SK-N-SH (cell line): ENCODE results near the gene CDC16. TPM values are rescaled to one million over a fixed set of nuclear protein-coding genes. Genes with fewer than 3 reads are reported as not detected.

Experiments used
- CTCF ChIA-PET: fragments of 300-600, 350-600 bp; formaldehyde crosslinking; extraction: SDS; loops from one replicate; lab custom pipeline; 2021; lab: Yijun Ruan, JAX
- POLR2A ChIA-PET: fragments of 350-600 bp; sonication (Branson Sonifier 250); formaldehyde crosslinking; extraction: SDS; loops from one replicate; lab custom pipeline; 2020; ENCODE audit warnings: antibody characterized with exemption, inconsistent platforms; lab: Yijun Ruan, JAX
- DNase-seq: peaks from one replicate; pipeline ENCODE4 v3.0.0; 2012
- H2AFZ ChIP-seq: fragments of 200-600 bp; sonication (generic); 2 replicates; pipeline ENCODE4 v1.8.1; 2016; ENCODE audit warnings: antibody characterized with exemption, mild to moderate bottlenecking, low read depth
- H3F3A ChIP-seq: fragments of 200-600 bp; sonication (generic); replicated peaks from 2 replicates; pipeline ENCODE3; 2016; ENCODE audit warnings: antibody characterized with exemption, mild to moderate bottlenecking; ENCODE audit not compliant: insufficient read depth
- H3K27ac ChIP-seq, 2 experiments: fragments of 200-500 bp in 1 of 2; fragments of 200-600 bp in 1 of 2; sonication (Bioruptor generic) in 1 of 2; sonication (generic), shearing (Covaris generic) in 1 of 2; 2 replicates each; pipeline versions ENCODE4 v1.5.1 to v1.6.1; 2014 to 2016; ENCODE audit warnings: low read depth in 2 of 2, inconsistent platforms in 1 of 2, low read length in 1 of 2, mild to moderate bottlenecking in 1 of 2, mixed read lengths in 1 of 2
- H3K27me3 ChIP-seq: fragments of 200-600 bp; sonication (generic), shearing (Covaris generic); 2 replicates; pipeline ENCODE4 v1.6.1; 2016; ENCODE audit warnings: mixed run types; ENCODE audit not compliant: insufficient read depth
- H3K36me3 ChIP-seq, 2 experiments: fragments of 200-500 bp in 1 of 2; fragments of 200-600 bp in 1 of 2; sonication (Bioruptor generic) in 1 of 2; sonication (generic) in 1 of 2; replicated peaks in 1 of 2; 2 replicates each; pipeline versions ENCODE3 to v1.5.1; 2014 to 2016; ENCODE audit warnings: low read length in 1 of 2, mild to moderate bottlenecking in 1 of 2; ENCODE audit not compliant: insufficient read depth in 2 of 2, control insufficient read depth in 1 of 2
- H3K4me1 ChIP-seq, 2 experiments: fragments of 200-500 bp in 1 of 2; fragments of 200-600 bp in 1 of 2; sonication (Bioruptor generic) in 1 of 2; sonication (generic), shearing (Covaris generic) in 1 of 2; 2 replicates each; pipeline versions ENCODE4 v1.5.1 to v1.6.1; 2014 to 2016; ENCODE audit warnings: low read depth in 1 of 2, low read length in 1 of 2, mixed run types in 1 of 2; ENCODE audit not compliant: insufficient read depth in 2 of 2, control insufficient read depth in 1 of 2
- H3K4me2 ChIP-seq: fragments of 200-600 bp; sonication (generic), shearing (Covaris generic); 2 replicates; pipeline ENCODE4 v1.6.1; 2017; ENCODE audit warnings: mixed run types
- H3K4me3 ChIP-seq, 2 experiments: fragments of 200-500 bp in 1 of 2; fragments of 200-600 bp in 1 of 2; sonication (Bioruptor generic) in 1 of 2; sonication (generic), shearing (Covaris generic) in 1 of 2; 2 replicates each; pipeline versions ENCODE4 v1.5.1 to v1.8.1; 2014 to 2016; ENCODE audit warnings: low read depth in 2 of 2, inconsistent platforms in 1 of 2, low read length in 1 of 2, mild to moderate bottlenecking in 1 of 2, mixed read lengths in 1 of 2, moderate library complexity in 1 of 2
- H3K79me2 ChIP-seq: fragments of 200-600 bp; sonication (generic); 2 replicates; pipeline ENCODE4 v1.8.1; 2017; ENCODE audit warnings: mild to moderate bottlenecking; ENCODE audit not compliant: insufficient read depth
- H3K9ac ChIP-seq: fragments of 200-600 bp; sonication (generic); 2 replicates; pipeline ENCODE4 v1.6.1; 2017; ENCODE audit warnings: mixed run types
- H3K9me2 ChIP-seq: fragments of 200-600 bp; sonication (generic); 2 replicates; pipeline ENCODE4 v1.6.1; 2017; ENCODE audit warnings: mixed run types
- H3K9me3 ChIP-seq: fragments of 200-600 bp; sonication (generic); 2 replicates; pipeline ENCODE4 v1.6.1; 2017; ENCODE audit warnings: mixed run types, mild to moderate bottlenecking, moderate library complexity
- H4K20me1 ChIP-seq: fragments of 200-600 bp; sonication (generic); 2 replicates; pipeline ENCODE4 v1.6.1; 2017; ENCODE audit warnings: mild to moderate bottlenecking, mixed run types; ENCODE audit not compliant: insufficient read depth
- CHD2 ChIP-seq: fragments of 150-350 bp; IDR thresholded peaks from 2 replicates; pipeline ENCODE4 v1.6.1; 2018; ENCODE audit warnings: low read length; ENCODE audit not compliant: partially characterized antibody
- CTCF ChIP-seq: fragments of 200-600 bp; sonication (generic); IDR thresholded peaks from 2 replicates; pipeline ENCODE4 v1.6.1; 2017; ENCODE audit warnings: antibody characterized with exemption, mild to moderate bottlenecking, moderate library complexity
- EP300 ChIP-seq, 2 experiments: IDR thresholded peaks; 2 replicates each; pipeline versions ENCODE4 v1.4.0 to v1.6.1; 2012; ENCODE audit warnings: borderline replicate concordance in 1 of 2, low read depth in 1 of 2, low read length in 1 of 2
- EZH2phosphoT487 ChIP-seq: fragments of 200-600 bp; sonication (generic); IDR thresholded peaks from 2 replicates; pipeline ENCODE4 v1.6.1; 2017; ENCODE audit warnings: low read depth, mixed run types, mild to moderate bottlenecking, antibody characterized with exemption, moderate library complexity, borderline replicate concordance
- FOSL2 ChIP-seq: IDR thresholded peaks from 2 replicates; pipeline ENCODE4 v1.4.0; 2012; ENCODE audit warnings: low read depth, mild to moderate bottlenecking, moderate library complexity, borderline replicate concordance
- FOXJ3 ChIP-seq: sonication (generic); formaldehyde crosslinking; IDR thresholded peaks from 2 replicates; pipeline ENCODE4 v1.5.1; 2020; ENCODE audit warnings: mild to moderate bottlenecking, missing genetic modification reagents
- IRF3 ChIP-seq: fragments of 150-350 bp; IDR thresholded peaks from 2 replicates; pipeline ENCODE4 v1.6.1; 2016; ENCODE audit warnings: mild to moderate bottlenecking, low read depth, low read length
- JUND ChIP-seq: IDR thresholded peaks from 2 replicates; pipeline ENCODE4 v1.4.0; 2012
- NFIC ChIP-seq: IDR thresholded peaks from 2 replicates; pipeline ENCODE4 v1.4.0; 2012; ENCODE audit warnings: borderline replicate concordance
- NRF1 ChIP-seq: IDR thresholded peaks from 2 replicates; pipeline ENCODE4 v1.6.1; 2012; ENCODE audit warnings: low read depth, mild to moderate bottlenecking, low read length
- POLR2AphosphoS5 ChIP-seq: IDR thresholded peaks from 2 replicates; pipeline ENCODE4 v1.6.1; 2012; ENCODE audit warnings: low read depth, low read length
- RAD21 ChIP-seq: IDR thresholded peaks from 2 replicates; pipeline ENCODE4 v1.6.1; 2012; ENCODE audit warnings: mild to moderate bottlenecking, low read length
- REST ChIP-seq: IDR thresholded peaks from 2 replicates; pipeline ENCODE4 v1.6.1; 2012; ENCODE audit warnings: mild to moderate bottlenecking, low read depth, low read length, moderate library complexity
- RFX5 ChIP-seq: IDR thresholded peaks from 2 replicates; pipeline ENCODE4 v1.6.1; 2012; ENCODE audit warnings: mild to moderate bottlenecking, improper control_type of control experiment, low read length
- SIN3A ChIP-seq: IDR thresholded peaks from 2 replicates; pipeline ENCODE4 v1.6.1; 2012; ENCODE audit warnings: low read depth, mild to moderate bottlenecking, low read length, moderate library complexity, borderline replicate concordance
- SMC3 ChIP-seq: IDR thresholded peaks from 2 replicates; pipeline ENCODE4 v1.6.1; 2012; ENCODE audit warnings: low read depth, low read length, improper control_type of control experiment
- TEAD4 ChIP-seq: IDR thresholded peaks from 2 replicates; pipeline ENCODE4 v1.4.0; 2012; ENCODE audit warnings: mild to moderate bottlenecking, borderline replicate concordance; ENCODE audit not compliant: insufficient read depth
- USF2 ChIP-seq: fragments of 150-350 bp; IDR thresholded peaks from 2 replicates; pipeline ENCODE4 v1.6.1; 2017; ENCODE audit warnings: antibody characterized with exemption, low read length, low read depth, borderline replicate concordance
- YY1 ChIP-seq: IDR thresholded peaks from 2 replicates; pipeline ENCODE4 v1.4.0; 2012; ENCODE audit warnings: low read depth, mild to moderate bottlenecking
- ZBTB33 ChIP-seq: IDR thresholded peaks from 2 replicates; pipeline ENCODE4 v1.4.0; 2012; ENCODE audit warnings: low read depth, borderline replicate concordance
- WGBS: methylation state at CpG from one replicate; pipeline ENCODE4 v1.1.6; 2017; ENCODE audit warnings: low lambda C conversion rate; 5-methylcytosine and 5-hydroxymethylcytosine counted together
- polyA plus RNA-seq, 3 experiments: library from polyadenylated mRNA; depleted of rRNA; stranded (reverse); fragments of >200 nt; gene quantifications; 2 replicates each; pipeline ENCODE4 v1.2.3, GENCODE V29; 2012

The CDC16 gene
- polyA plus RNA-seq, 1 of the 3 experiments (the other 2 are of a cell fraction): 56.9 TPM

- ChIA-PET CTCF (no interaction called here), POLR2A (no interaction called here)
- Histone ChIP-seq H3K4me1 (no peaks in the 10 kb centered on the region), H3K79me2 (no peaks in the 10 kb centered on the region), H3K9me3 (no peaks in the 10 kb centered on the region), H4K20me1 (no peaks in the 10 kb centered on the region), H3F3A (no peaks in the 10 kb centered on the region), H3K36me3 (no peaks in the 10 kb centered on the region), H3K9me2 (no peaks in the 10 kb centered on the region), H3K27me3 (peaks cover 5% of the 10 kb centered on the region; the same call in 1 of the 2 replicates), H3K4me3 (no peak overlapping the region), H3K4me2 (no peak overlapping the region), H2AFZ (no peak overlapping the region), H3K27ac (no peak overlapping the region), H3K9ac (no peak overlapping the region)
- TF ChIP-seq NRF1 (no peak), NFIC (no peak), CHD2 (no peak), EZH2phosphoT487 (no peak), YY1 (no peak), CTCF (no peak), SMC3 (no peak), FOXJ3 (CRISPR knock-in tag) (no peak), USF2 (no peak), JUND (no peak), TEAD4 (no peak), EP300 (IDR thresholded peaks at IDR 0.05; ENCODE audit: borderline replicate concordance in 1 of 2, low read depth in 1 of 2, low read length in 1 of 2) (no peak), FOSL2 (no peak), IRF3 (no peak), RAD21 (no peak)
- WGBS: 69% methylated on average over 5 of the region's 5 CpGs
- DNase-seq: no peak
Measured at GRCh38 chr13:114194853-114195252, 39.8 kb upstream of the CDC16 start.

GRCh38 chr13:114196629-114197028, 38.1 kb upstream of the CDC16 start:
- ChIA-PET POLR2A (no interaction called here), CTCF (no interaction called here)
- Histone ChIP-seq H2AFZ (no peak overlapping the region), H3K4me1 (no peaks in the 10 kb centered on the region), H3K4me2 (no peak overlapping the region), H3K27ac (no peak overlapping the region), H3K9me2 (no peaks in the 10 kb centered on the region), H3K79me2 (no peaks in the 10 kb centered on the region), H3K36me3 (no peaks in the 10 kb centered on the region), H4K20me1 (no peaks in the 10 kb centered on the region), H3K9ac (no peak overlapping the region), H3F3A (no peaks in the 10 kb centered on the region), H3K9me3 (no peaks in the 10 kb centered on the region), H3K27me3 (peaks cover 5% of the 10 kb centered on the region; the same call in 1 of the 2 replicates), H3K4me3 (no peak overlapping the region)
- WGBS: 55% methylated on average over 5 of the region's 5 CpGs
- DNase-seq: no peak
- TF ChIP-seq ZBTB33: no peak
- no peak for TF ChIP-seq NFIC
- TF ChIP-seq EP300 (IDR thresholded peaks at IDR 0.05; ENCODE audit: borderline replicate concordance in 1 of 2, low read depth in 1 of 2, low read length in 1 of 2): no peak
- TF ChIP-seq SIN3A: no peak
- TF ChIP-seq POLR2AphosphoS5: no peak
- TF ChIP-seq REST: no peak
- no peak for TF ChIP-seq RFX5
